MM.1S (cell line): ENCODE results near the gene DQX1.

Experiments used
- DNase-seq: peaks from one replicate; pipeline ENCODE4 v3.0.0-alpha.2; 2015
- H2AFZ ChIP-seq: fragments of 300-600 bp; sonication (generic); 2 replicates; pipeline ENCODE4 v1.6.0; 2016; ENCODE audit warnings: antibody characterized with exemption, low read length
- H3F3A ChIP-seq: fragments of 300-600 bp; sonication (generic); 2 replicates; pipeline ENCODE4 v1.6.1; 2016; ENCODE audit warnings: mild to moderate bottlenecking, antibody characterized with exemption, low read length, moderate library complexity, mixed read lengths; ENCODE audit not compliant: insufficient read depth
- H3K27ac ChIP-seq: fragments of 300-600 bp; sonication (generic); 2 replicates; pipeline ENCODE4 v1.5.1; 2016; ENCODE audit warnings: mild to moderate bottlenecking, low read length
- H3K27me3 ChIP-seq: fragments of 300-600 bp; sonication (generic); replicated peaks from 2 replicates; pipeline ENCODE4 v1.6.0; 2016; ENCODE audit warnings: low read length; ENCODE audit not compliant: insufficient read depth
- H3K36me3 ChIP-seq: fragments of 300-600 bp; sonication (generic); replicated peaks from 2 replicates; pipeline ENCODE4 v1.6.1; 2016; ENCODE audit warnings: mild to moderate bottlenecking, low read length, mixed read lengths; ENCODE audit not compliant: insufficient read depth
- H3K4me1 ChIP-seq: fragments of 300-600 bp; sonication (generic); 2 replicates; pipeline ENCODE4 v1.6.1; 2016; ENCODE audit warnings: low read length, mixed read lengths
- H3K4me2 ChIP-seq: fragments of 300-600 bp; sonication (generic); 2 replicates; pipeline ENCODE4 v1.6.0; 2016; ENCODE audit warnings: low read depth, low read length
- H3K4me3 ChIP-seq: fragments of 300-600 bp; sonication (generic); 2 replicates; pipeline ENCODE4 v1.5.1; 2016; ENCODE audit warnings: low read length, mixed read lengths
- H3K79me2 ChIP-seq: fragments of 300-600 bp; sonication (generic); 2 replicates; pipeline ENCODE4 v1.6.1; 2016; ENCODE audit warnings: mixed run types, low read length, mixed read lengths
- H3K9ac ChIP-seq: fragments of 300-600 bp; sonication (generic); 2 replicates; pipeline ENCODE4 v1.6.1; 2016; ENCODE audit warnings: low read length, mixed read lengths
- H3K9me2 ChIP-seq: fragments of 300-600 bp; sonication (generic); replicated peaks from 2 replicates; pipeline ENCODE4 v1.6.1; 2016; ENCODE audit warnings: mild to moderate bottlenecking, low read length, mixed read lengths; ENCODE audit not compliant: insufficient read depth
- H3K9me3 ChIP-seq: fragments of 300-600 bp; sonication (generic); replicated peaks from 2 replicates; pipeline ENCODE4 v1.6.1; 2016; ENCODE audit warnings: mild to moderate bottlenecking, low read length, mixed read lengths; ENCODE audit not compliant: insufficient read depth
- H4K20me1 ChIP-seq: fragments of 300-600 bp; sonication (generic); 2 replicates; pipeline ENCODE4 v1.6.1; 2016; ENCODE audit warnings: mild to moderate bottlenecking, low read length, moderate library complexity, mixed read lengths; ENCODE audit not compliant: insufficient read depth
- EZH2 ChIP-seq: fragments of 300-600 bp; sonication (generic); optimal IDR thresholded peaks from 2 replicates; pipeline ENCODE3; 2017; ENCODE audit warnings: low read depth, mild to moderate bottlenecking, antibody characterized with exemption, low read length, mixed read lengths
- EZH2phosphoT487 ChIP-seq: fragments of 300-600 bp; sonication (generic); IDR thresholded peaks from 2 replicates; pipeline ENCODE4 v1.6.1; 2018; ENCODE audit warnings: antibody characterized with exemption, low read length
- TF ChIP-seq, protein P1 (sequence below): fragments of 300-600 bp; sonication (generic); IDR thresholded peaks from 2 replicates; pipeline ENCODE4 v1.5.1; 2016; ENCODE audit warnings: antibody characterized with exemption, low read length, mixed read lengths

The DQX1 gene

DNA sequence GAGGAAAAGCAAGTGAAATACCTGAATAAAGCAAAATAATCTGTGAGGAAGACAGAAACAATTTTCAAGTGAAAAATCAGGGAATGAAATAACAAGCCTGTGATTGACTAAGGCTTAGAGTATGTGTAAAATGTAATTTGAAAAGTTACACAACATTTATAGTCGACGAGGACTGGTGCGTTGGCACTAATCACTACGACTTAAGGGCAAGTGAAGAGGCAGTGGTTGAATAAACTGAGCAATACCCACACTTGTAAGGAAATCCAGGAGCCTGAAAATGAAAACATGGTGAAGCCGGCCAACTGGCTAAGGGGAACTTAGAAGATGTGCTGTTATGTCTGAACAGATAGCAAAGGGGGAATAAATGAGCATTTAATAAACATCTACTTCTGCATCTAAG is 41.9 kb upstream of the DQX1 start:
- Histone ChIP-seq H3K27me3 (no peaks in the 10 kb centered on the region), H3K9ac (no peak overlapping the region), H3K36me3 (no peaks in the 10 kb centered on the region), H3K79me2 (no peaks in the 10 kb centered on the region), H3K9me2 (no peaks in the 10 kb centered on the region), H3K9me3 (no peaks in the 10 kb centered on the region), H2AFZ (no peak overlapping the region), H3K4me2 (no peak overlapping the region), H4K20me1 (no peaks in the 10 kb centered on the region), H3K4me3 (no peak overlapping the region), H3K4me1 (peaks cover 12% of the 10 kb centered on the region), H3K27ac (no peak overlapping the region), H3F3A (no peaks in the 10 kb centered on the region)
- DNase-seq, result no peak
- TF ChIP-seq EZH2phosphoT487 (no peak), EZH2 (no peak)
- TF ChIP-seq, protein P1, sequence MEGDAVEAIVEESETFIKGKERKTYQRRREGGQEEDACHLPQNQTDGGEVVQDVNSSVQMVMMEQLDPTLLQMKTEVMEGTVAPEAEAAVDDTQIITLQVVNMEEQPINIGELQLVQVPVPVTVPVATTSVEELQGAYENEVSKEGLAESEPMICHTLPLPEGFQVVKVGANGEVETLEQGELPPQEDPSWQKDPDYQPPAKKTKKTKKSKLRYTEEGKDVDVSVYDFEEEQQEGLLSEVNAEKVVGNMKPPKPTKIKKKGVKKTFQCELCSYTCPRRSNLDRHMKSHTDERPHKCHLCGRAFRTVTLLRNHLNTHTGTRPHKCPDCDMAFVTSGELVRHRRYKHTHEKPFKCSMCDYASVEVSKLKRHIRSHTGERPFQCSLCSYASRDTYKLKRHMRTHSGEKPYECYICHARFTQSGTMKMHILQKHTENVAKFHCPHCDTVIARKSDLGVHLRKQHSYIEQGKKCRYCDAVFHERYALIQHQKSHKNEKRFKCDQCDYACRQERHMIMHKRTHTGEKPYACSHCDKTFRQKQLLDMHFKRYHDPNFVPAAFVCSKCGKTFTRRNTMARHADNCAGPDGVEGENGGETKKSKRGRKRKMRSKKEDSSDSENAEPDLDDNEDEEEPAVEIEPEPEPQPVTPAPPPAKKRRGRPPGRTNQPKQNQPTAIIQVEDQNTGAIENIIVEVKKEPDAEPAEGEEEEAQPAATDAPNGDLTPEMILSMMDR, result no peak

DNA sequence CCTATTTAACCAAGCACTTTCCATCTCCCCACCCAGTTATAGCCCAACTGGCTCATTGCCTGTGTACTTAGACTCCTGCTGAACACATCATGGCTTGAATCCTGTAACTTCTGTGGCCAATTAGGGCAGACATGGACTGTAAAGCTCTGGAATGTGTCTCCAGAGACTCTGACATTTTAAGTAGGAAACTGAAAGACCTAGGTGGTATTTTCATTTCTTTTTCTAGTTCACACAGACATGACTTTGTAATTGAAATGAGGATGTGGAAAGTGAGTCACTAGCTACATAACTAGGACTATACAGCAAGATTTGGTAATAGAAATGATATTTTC is 40.7 kb upstream of the DQX1 start:
- H3K9ac ChIP-seq, result no peak overlapping the region
- TF ChIP-seq EZH2phosphoT487, result no peak
- TF ChIP-seq, protein P1, result no peak
- TF ChIP-seq EZH2, result no peak
- peaks cover 12% of the 10 kb centered on the region for H3K4me1 ChIP-seq
- H3K4me2 ChIP-seq, result 0 out of 2 replicates have a peak overlapping the region, but pooled peaks have one; percentile 6
- H3K27ac ChIP-seq, result no peak overlapping the region
- H3K27me3 ChIP-seq, result no peaks in the 10 kb centered on the region; the same call in 1 of the 2 replicates
- no peaks in the 10 kb centered on the region for H3F3A ChIP-seq
- DNase-seq, result no peak
- H3K79me2 ChIP-seq, result no peaks in the 10 kb centered on the region
- H4K20me1 ChIP-seq, result no peaks in the 10 kb centered on the region
- H3K4me3 ChIP-seq, result no peak overlapping the region
- H2AFZ ChIP-seq, result no peak overlapping the region
- H3K36me3 ChIP-seq, result no peaks in the 10 kb centered on the region
- no peaks in the 10 kb centered on the region for H3K9me3 ChIP-seq
- H3K9me2 ChIP-seq, result no peaks in the 10 kb centered on the region

DNA sequence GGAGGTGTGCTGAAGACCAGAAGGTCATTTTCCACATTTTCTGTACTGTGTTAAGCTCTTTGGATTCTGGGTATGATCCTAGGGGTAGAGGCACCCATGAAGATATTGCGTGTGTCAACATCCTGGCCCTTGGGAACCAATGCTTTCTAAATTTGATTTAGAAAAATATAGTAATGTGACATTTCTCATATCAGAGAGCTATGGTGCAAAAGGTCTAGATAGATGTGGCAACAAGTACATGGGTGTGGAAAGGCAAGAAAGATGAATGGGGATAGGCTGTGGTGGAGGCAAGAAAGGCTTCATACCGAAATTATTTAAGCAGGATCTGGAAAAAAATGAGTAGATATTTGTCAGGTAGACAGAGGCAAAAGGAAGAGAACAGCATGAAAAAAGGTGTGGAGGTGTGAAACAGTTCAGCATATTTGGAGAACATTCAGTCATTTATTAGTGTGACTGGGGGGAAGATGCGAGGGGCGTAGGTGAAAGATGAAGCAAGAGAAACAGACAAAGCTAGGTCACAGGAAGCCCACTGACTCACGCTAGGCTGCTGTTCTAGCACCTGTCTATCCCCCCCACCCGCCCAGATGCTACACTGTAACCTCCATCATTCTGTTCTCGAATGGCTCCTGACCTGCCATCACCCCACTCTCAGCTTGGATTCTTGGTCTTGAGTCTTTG is 40.2 kb upstream of the DQX1 start:
- no peak overlapping the region for H3K4me3 ChIP-seq
- H3K79me2 ChIP-seq, result no peaks in the 10 kb centered on the region
- H3K27me3 ChIP-seq, result no peaks in the 10 kb centered on the region; the same call in 1 of the 2 replicates
- TF ChIP-seq EZH2phosphoT487, result no peak
- TF ChIP-seq, protein P1, result no peak
- TF ChIP-seq EZH2, result no peak
- no peaks in the 10 kb centered on the region for H3K9me2 ChIP-seq
- H3F3A ChIP-seq, result no peaks in the 10 kb centered on the region
- H3K9me3 ChIP-seq, result no peaks in the 10 kb centered on the region
- no peak for DNase-seq
- peaks cover 12% of the 10 kb centered on the region for H3K4me1 ChIP-seq
- no peak overlapping the region for H2AFZ ChIP-seq
- H3K36me3 ChIP-seq, result no peaks in the 10 kb centered on the region
- H3K9ac ChIP-seq, result no peak overlapping the region
- H3K4me2 ChIP-seq, result no peak overlapping the region
- H3K27ac ChIP-seq, result no peak overlapping the region
- H4K20me1 ChIP-seq, result no peaks in the 10 kb centered on the region
